Activated naive CD4-positive, alpha-beta T cell treated with anti-CD3 and anti-CD28 coated beads, Interleukin-2, amount 50 U/mL, for 72 hours (primary cell): ENCODE data around the gene COPS6. TPM values are rescaled to one million over a fixed set of nuclear protein-coding genes. Genes with fewer than 3 reads are reported as not detected.

ENCODE experiments used
- ATAC-seq, 2 donors: fragments of 150-1000 bp; cut with Tn5 transposase; 2 replicates each; pipeline ENCODE4 v1.10.0; 2021; ENCODE audit warnings: mild to moderate bottlenecking in 2 of 2, moderate library complexity in 2 of 2
- DNase-seq, 2 donors: peaks; one replicate each; pipeline ENCODE4 v3.0.0; 2021 to 2022; ENCODE audit warnings: low spot score in 2 of 2
- H3K27ac Mint-ChIP-seq, 2 donors: one replicate each; pipeline ENCODE4 v1.8.0; 2022; ENCODE audit warnings: mild to moderate bottlenecking in 2 of 2, mixed read lengths in 2 of 2
- H3K36me3 Mint-ChIP-seq, 2 donors: one replicate each; pipeline ENCODE4 v1.8.0; 2022; ENCODE audit warnings: mixed read lengths in 2 of 2
- H3K9me3 Mint-ChIP-seq, 2 donors: one replicate each; pipeline ENCODE4 v1.8.0; 2022; ENCODE audit warnings: mixed read lengths in 2 of 2
- total RNA-seq, 2 donors: library from RNA; stranded (reverse); gene quantifications; one replicate each; pipeline ENCODE4 v1.2.3, GENCODE V29; 2022

The COPS6 gene
- 100 to 1,000 TPM in 1 of 2 donors, 10 to 100 TPM in 1; 84.6 to 107 TPM for total RNA-seq

GRCh38 chr7:100088621-100089457 lies at the start of gene COPS6:
TSS of gene COPS6 (plus strand) at chr7:100088969. CDS start at chr7:100088991, 22 bp downstream.
- ATAC-seq (peak; percentile 67 to 68), DNase-seq (peak; percentile 87 to 95)
- Mint-ChIP-seq H3K27ac (peak within 1 kb of the TSS; percentile 79 to 91), H3K36me3 (peaks cover 6 to 16% of the 10 kb centered on the region in 2 donors), H3K9me3 (no peaks in the 10 kb centered on the region)

- Mint-ChIP-seq H3K27ac (no peak overlapping the region), H3K9me3 (no peaks in the 10 kb centered on the region), H3K36me3 (peaks cover 6 to 19% of the 10 kb centered on the region in 2 donors)
- DNase-seq, result no peak
- ATAC-seq, result no peak
Observed at GRCh38 chr7:100040575-100040974, 48.2 kb upstream of the COPS6 start.

GRCh38 chr7:100044718-100045117 lies 44.1 kb upstream of the COPS6 start:
- Mint-ChIP-seq H3K36me3 (no peaks in the 10 kb centered on the region), H3K27ac (peak overlapping the region in 1 of 2 donors; percentile 61), H3K9me3 (no peaks in the 10 kb centered on the region)
- ATAC-seq (no peak), DNase-seq (no peak)

- DNase-seq (no peak), ATAC-seq (no peak)
- Mint-ChIP-seq H3K27ac (peak overlapping the region in 1 of 2 donors; percentile 87), H3K9me3 (no peaks in the 10 kb centered on the region), H3K36me3 (no peaks in the 10 kb centered on the region)
Observed at GRCh38 chr7:100048680-100049079, 40.1 kb upstream of the COPS6 start.

- peak; percentile 81 to 91 for DNase-seq
- ATAC-seq, result peak; percentile 94 to 98
- no peaks in the 10 kb centered on the region for H3K9me3 Mint-ChIP-seq
Observed at GRCh38 chr7:100049441-100050291, 39.1 kb upstream of the COPS6 start, which contains the start of gene ZSCAN21. TSS of gene ZSCAN21 (plus strand) at chr7:100049774. CDS start at chr7:100057007, 7,233 bp downstream.

DNA sequence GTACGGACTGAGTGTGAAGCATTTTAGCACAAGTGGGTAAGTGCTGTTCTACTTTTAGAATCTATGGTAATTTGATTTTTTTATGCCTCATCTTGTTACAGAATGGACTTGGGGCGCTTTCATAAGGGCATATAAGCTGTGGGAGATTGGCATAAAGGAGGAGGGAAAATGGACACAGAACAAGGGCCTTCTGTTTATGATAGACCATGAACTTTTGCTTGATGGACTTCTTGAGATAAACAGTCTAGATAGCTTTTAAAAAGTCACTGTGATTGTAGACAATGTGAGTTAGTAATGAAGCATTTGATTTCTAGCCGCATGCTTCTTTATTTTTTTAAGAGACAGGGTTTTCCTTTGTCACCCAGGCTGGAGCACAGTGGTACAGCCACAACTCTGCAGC lies 37.2 kb upstream of the COPS6 start:
- Mint-ChIP-seq H3K36me3 (no peaks in the 10 kb centered on the region), H3K9me3 (no peaks in the 10 kb centered on the region), H3K27ac (no peak overlapping the region)
- ATAC-seq (no peak), DNase-seq (no peak)

More at GRCh38 chr7:100049441-100050291, 39.1 kb upstream of the COPS6 start, which contains the start of gene ZSCAN21:
- H3K36me3 Mint-ChIP-seq, result no peaks in the 10 kb centered on the region
- H3K27ac Mint-ChIP-seq, result peak within 1 kb of the TSS; percentile 87 to 94

GRCh38 chr7:100053215-100053614 lies 35.6 kb upstream of the COPS6 start:
- ATAC-seq (peak; percentile 26 to 55), DNase-seq (peak in 1 of 2 donors; percentile 45)
- no peak overlapping the region for H3K27ac Mint-ChIP-seq
- H3K9me3 Mint-ChIP-seq, result no peaks in the 10 kb centered on the region
- no peaks in the 10 kb centered on the region for H3K36me3 Mint-ChIP-seq

- Mint-ChIP-seq H3K36me3 (peaks cover 0 to 5% of the 10 kb centered on the region in 2 donors), H3K27ac (no peak overlapping the region), H3K9me3 (no peaks in the 10 kb centered on the region)
- DNase-seq (no peak), ATAC-seq (no peak)
Observed at GRCh38 chr7:100057006-100057405, 31.8 kb upstream of the COPS6 start.

- Mint-ChIP-seq H3K36me3 (peaks cover 0 to 9% of the 10 kb centered on the region in 2 donors), H3K27ac (no peak overlapping the region), H3K9me3 (no peaks in the 10 kb centered on the region)
- DNase-seq (no peak), ATAC-seq (no peak)
Observed at GRCh38 chr7:100059251-100059739, 29.5 kb upstream of the COPS6 start.

- ATAC-seq, result no peak
- peaks cover 0 to 18% of the 10 kb centered on the region in 2 donors for H3K36me3 Mint-ChIP-seq
Observed at GRCh38 chr7:100061518-100062193, 27.1 kb upstream of the COPS6 start.

DNA sequence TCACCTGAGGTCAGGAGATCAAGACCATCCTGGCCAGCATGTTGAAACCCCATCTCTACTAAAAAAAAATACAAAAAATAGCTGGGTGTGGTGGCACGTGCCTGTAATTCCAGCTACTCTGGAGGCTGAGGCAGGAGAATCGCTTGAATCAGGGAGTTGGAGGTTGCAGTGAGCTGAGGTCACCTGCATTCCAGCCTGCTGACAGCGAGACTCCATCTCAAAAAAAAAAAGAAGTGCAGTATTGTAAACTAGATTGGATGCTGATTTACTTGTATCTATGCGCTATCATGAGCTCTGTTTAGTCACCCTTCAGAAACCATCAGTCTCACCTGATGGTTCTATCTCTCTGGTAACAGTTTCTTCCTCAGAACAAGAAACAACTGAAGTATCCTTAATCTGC lies 25.4 kb upstream of the COPS6 start:
- DNase-seq (no peak), ATAC-seq (no peak)
- Mint-ChIP-seq H3K9me3 (no peaks in the 10 kb centered on the region), H3K27ac (no peak overlapping the region), H3K36me3 (peaks cover 0 to 18% of the 10 kb centered on the region in 2 donors)

More at GRCh38 chr7:100061518-100062193, 27.1 kb upstream of the COPS6 start:
- Mint-ChIP-seq H3K9me3 (no peaks in the 10 kb centered on the region), H3K27ac (peak overlapping the region in 1 of 2 donors; percentile 67)
- DNase-seq, result no peak

DNA sequence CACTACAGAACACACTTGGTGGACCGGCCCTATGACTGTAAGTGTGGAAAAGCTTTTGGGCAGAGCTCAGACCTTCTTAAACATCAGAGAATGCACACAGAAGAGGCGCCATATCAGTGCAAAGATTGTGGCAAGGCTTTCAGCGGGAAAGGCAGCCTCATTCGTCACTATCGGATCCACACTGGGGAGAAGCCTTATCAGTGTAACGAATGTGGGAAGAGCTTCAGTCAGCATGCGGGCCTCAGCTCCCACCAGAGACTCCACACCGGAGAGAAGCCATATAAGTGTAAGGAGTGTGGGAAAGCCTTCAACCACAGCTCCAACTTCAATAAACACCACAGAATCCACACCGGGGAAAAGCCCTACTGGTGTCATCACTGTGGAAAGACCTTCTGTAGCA lies 24.6 kb upstream of the COPS6 start:
- ATAC-seq (no peak), DNase-seq (no peak)
- H3K27ac Mint-ChIP-seq, result no peak overlapping the region
- peaks cover 0 to 18% of the 10 kb centered on the region in 2 donors for H3K36me3 Mint-ChIP-seq
- no peaks in the 10 kb centered on the region for H3K9me3 Mint-ChIP-seq

DNA sequence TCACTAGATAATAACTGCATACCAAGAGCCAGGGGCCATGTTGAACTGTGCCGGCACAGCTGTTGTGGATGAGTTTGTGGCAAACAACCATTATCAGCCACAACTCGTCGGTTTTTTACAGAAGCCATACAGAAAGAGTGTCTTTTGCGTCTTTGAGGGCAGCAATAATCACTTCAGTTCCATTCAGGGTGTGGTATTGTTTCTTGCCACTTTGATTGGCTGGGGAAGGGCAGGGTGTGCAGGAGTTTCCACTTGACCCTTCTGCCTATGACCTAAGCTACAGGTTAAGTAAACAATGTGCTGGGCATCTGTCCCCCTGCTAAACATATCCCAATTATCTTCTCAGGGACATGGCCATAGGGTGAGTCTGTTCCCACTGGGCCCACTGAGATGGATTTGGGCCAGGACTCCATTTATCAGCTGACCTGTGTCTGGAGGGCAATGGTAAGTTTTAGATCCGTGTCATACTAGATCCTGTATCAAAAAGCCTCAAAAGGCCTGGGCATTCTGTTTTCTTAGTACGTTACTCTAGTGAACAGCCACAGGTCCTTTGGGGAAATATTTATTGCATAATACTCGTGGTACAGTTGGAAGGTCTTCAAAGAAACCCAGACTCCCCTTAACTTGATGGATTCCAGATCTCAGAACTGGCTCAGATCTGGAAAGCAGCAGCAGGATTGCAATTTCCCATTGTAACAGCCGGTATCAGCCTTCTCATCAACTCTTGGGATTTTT lies 23.1 kb upstream of the COPS6 start:
- H3K27ac Mint-ChIP-seq, result no peak overlapping the region
- no peak for DNase-seq
- ATAC-seq, result no peak
- H3K9me3 Mint-ChIP-seq, result peaks cover 0 to 6% of the 10 kb centered on the region in 2 donors
- peaks cover 10 to 23% of the 10 kb centered on the region in 2 donors for H3K36me3 Mint-ChIP-seq

- no peak for ATAC-seq
- Mint-ChIP-seq H3K36me3 (peaks cover 23 to 37% of the 10 kb centered on the region in 2 donors), H3K27ac (no peak overlapping the region), H3K9me3 (peaks cover 7 to 20% of the 10 kb centered on the region in 2 donors)
- no peak for DNase-seq
Observed at GRCh38 chr7:100066953-100067352, 21.8 kb upstream of the COPS6 start.

GRCh38 chr7:100069991-100070390 lies 18.8 kb upstream of the COPS6 start:
- Mint-ChIP-seq H3K36me3 (peaks cover 50 to 56% of the 10 kb centered on the region in 2 donors), H3K27ac (no peak overlapping the region), H3K9me3 (peaks cover 19 to 30% of the 10 kb centered on the region in 2 donors)
- ATAC-seq, result no peak
- DNase-seq, result no peak
